IMR-90 (cell line): Measurements from ENCODE around the gene AP1S2. TPM values are rescaled to one million over a fixed set of nuclear protein-coding genes. Genes with fewer than 3 reads are reported as not detected.

ENCODE experiments used
- ATAC-seq: fragments of 200-7000 bp; cut with Tn5 transposase; 2 replicates; pipeline ENCODE4 v1.9.1; 2020; ENCODE audit warnings: low read depth, mild to moderate bottlenecking, moderate library complexity
- BruUV-seq: library from RNA; stranded (reverse); fragments of 400-500 nt; replicated peaks from 2 replicates; lab custom pipeline; 2021; lab: Mats Ljungman, UMichigan
- CTCF ChIA-PET: fragments of 300-600 bp; formaldehyde crosslinking; extraction: SDS; loops from one replicate; lab custom pipeline; 2021; ENCODE audit warnings: antibody characterized with exemption; lab: Yijun Ruan, JAX
- POLR2A ChIA-PET: fragments of 300-600 bp; sonication (Branson Sonifier 250); formaldehyde crosslinking; loops from one replicate; lab custom pipeline; 2022; ENCODE audit warnings: antibody characterized with exemption; ENCODE audit not compliant: unreplicated experiment; lab: Charles Lee
- DNase-seq: peaks from one replicate; pipeline ENCODE4 v3.0.0; 2013
- H2AFZ ChIP-seq: replicated peaks from 2 replicates; pipeline ENCODE3; 2013; ENCODE audit warnings: low read length, mild to moderate bottlenecking; ENCODE audit not compliant: poor library complexity
- H2AK5ac ChIP-seq: 2 replicates; pipeline ENCODE4 v1.6.1; 2013; ENCODE audit warnings: low read depth, low read length, inconsistent platforms
- H2AK9ac ChIP-seq: replicated peaks from 2 replicates; pipeline ENCODE3; 2013; ENCODE audit warnings: mild to moderate bottlenecking, low read depth, low read length, moderate library complexity; ENCODE audit not compliant: poor library complexity
- H2BK120ac ChIP-seq: 2 replicates; pipeline ENCODE4 v1.6.1; 2013; ENCODE audit warnings: low read depth, low read length, inconsistent platforms
- H2BK15ac ChIP-seq: 3 replicates; pipeline ENCODE4 v1.6.1; 2013; ENCODE audit warnings: low read depth, low read length, inconsistent platforms
- H2BK20ac ChIP-seq: 2 replicates; pipeline ENCODE4 v1.6.1; 2013; ENCODE audit warnings: low read depth, mild to moderate bottlenecking, inconsistent platforms, low read length, moderate library complexity
- H2BK5ac ChIP-seq: 2 replicates; pipeline ENCODE4 v1.6.1; 2013; ENCODE audit warnings: mild to moderate bottlenecking, low read depth, low read length, inconsistent platforms; ENCODE audit not compliant: poor library complexity, severe bottlenecking
- H3K14ac ChIP-seq: replicated peaks from 2 replicates; pipeline ENCODE4 v1.6.1; 2013; ENCODE audit warnings: low read depth, low read length, inconsistent platforms
- H3K18ac ChIP-seq: 2 replicates; pipeline ENCODE4 v1.6.1; 2013; ENCODE audit warnings: low read depth, low read length, control low read depth
- H3K23ac ChIP-seq: 2 replicates; pipeline ENCODE4 v1.6.1; 2013; ENCODE audit warnings: low read depth, low read length, inconsistent platforms
- H3K27ac ChIP-seq: 2 replicates; pipeline ENCODE4 v1.5.1; 2013; ENCODE audit warnings: mild to moderate bottlenecking, control low read depth, low read length; ENCODE audit not compliant: insufficient read depth
- H3K27me3 ChIP-seq: 2 replicates; pipeline ENCODE4 v1.6.1; 2013; ENCODE audit warnings: low read length; ENCODE audit not compliant: control insufficient read depth, insufficient read depth
- H3K36me3 ChIP-seq: 2 replicates; pipeline ENCODE4 v1.6.1; 2013; ENCODE audit warnings: low read length, mixed read lengths; ENCODE audit not compliant: control insufficient read depth, insufficient read depth
- H3K4ac ChIP-seq: 2 replicates; pipeline ENCODE4 v1.6.1; 2013; ENCODE audit warnings: low read depth, low read length, inconsistent platforms
- H3K4me1 ChIP-seq: 2 replicates; pipeline ENCODE4 v1.6.1; 2013; ENCODE audit warnings: low read length, mixed read lengths; ENCODE audit not compliant: control insufficient read depth, insufficient read depth
- H3K4me2 ChIP-seq: 2 replicates; pipeline ENCODE4 v1.6.1; 2013; ENCODE audit warnings: low read depth, mild to moderate bottlenecking, control low read depth, low read length, moderate library complexity
- H3K4me3 ChIP-seq: 2 replicates; pipeline ENCODE4 v1.5.1; 2013; ENCODE audit warnings: low read depth, mild to moderate bottlenecking, control low read depth, low read length, moderate library complexity; ENCODE audit not compliant: insufficient read depth
- H3K56ac ChIP-seq: 2 replicates; pipeline ENCODE4 v1.6.1; 2013; ENCODE audit warnings: low read length, inconsistent platforms; ENCODE audit not compliant: insufficient read depth; ENCODE audit errors: extremely low read depth
- H3K79me1 ChIP-seq, 2 experiments: 2 replicates each; pipeline ENCODE4 v1.6.1; 2013; ENCODE audit warnings: low read length in 2 of 2, inconsistent platforms in 1 of 2, low read depth in 1 of 2
- H3K9ac ChIP-seq: 2 replicates; pipeline ENCODE4 v1.6.1; 2013; ENCODE audit warnings: low read depth, low read length, control low read depth
- H3K9me1 ChIP-seq: 2 replicates; pipeline ENCODE4 v1.6.1; 2013; ENCODE audit warnings: low read length, inconsistent platforms; ENCODE audit not compliant: insufficient read depth
- H3K9me3 ChIP-seq: 2 replicates; pipeline ENCODE4 v1.6.1; 2013; ENCODE audit warnings: low read length; ENCODE audit not compliant: control insufficient read depth, insufficient read depth
- H4K20me1 ChIP-seq: 2 replicates; pipeline ENCODE4 v1.6.1; 2013; ENCODE audit warnings: low read length, inconsistent platforms; ENCODE audit not compliant: insufficient read depth
- H4K5ac ChIP-seq: 2 replicates; pipeline ENCODE4 v1.6.1; 2013; ENCODE audit warnings: mild to moderate bottlenecking, low read depth, low read length, control low read depth
- H4K8ac ChIP-seq, 2 experiments: 2 replicates each; pipeline ENCODE4 v1.6.1; 2013; ENCODE audit warnings: low read depth in 2 of 2, low read length in 2 of 2, control low read depth in 1 of 2, inconsistent platforms in 1 of 2
- H4K91ac ChIP-seq: 2 replicates; pipeline ENCODE4 v1.6.1; 2013; ENCODE audit warnings: low read depth, low read length, inconsistent platforms; ENCODE audit not compliant: insufficient read depth
- CHD1 ChIP-seq: IDR thresholded peaks from 2 replicates; pipeline ENCODE4 v1.6.1; 2012; ENCODE audit warnings: low read depth, low read length, improper control_type of control experiment
- MAFK ChIP-seq: IDR thresholded peaks from 2 replicates; pipeline ENCODE4 v1.6.1; 2012; ENCODE audit warnings: low read depth, low read length, improper control_type of control experiment
- MAZ ChIP-seq: IDR thresholded peaks from 2 replicates; pipeline ENCODE4 v1.6.1; 2012; ENCODE audit warnings: low read depth, mild to moderate bottlenecking, low read length, improper control_type of control experiment, moderate library complexity, borderline replicate concordance
- MXI1 ChIP-seq: IDR thresholded peaks from 2 replicates; pipeline ENCODE4 v1.6.1; 2012; ENCODE audit warnings: low read depth, mild to moderate bottlenecking, low read length, moderate library complexity, borderline replicate concordance
- NFE2L2 ChIP-seq: fragments of 150-350 bp; IDR thresholded peaks from 2 replicates; pipeline ENCODE4 v1.6.1; 2016; ENCODE audit warnings: low read depth, mild to moderate bottlenecking, low read length
- RCOR1 ChIP-seq: IDR thresholded peaks from 2 replicates; pipeline ENCODE4 v1.6.1; 2012; ENCODE audit warnings: mild to moderate bottlenecking, low read length, improper control_type of control experiment; ENCODE audit not compliant: insufficient replicate concordance
- WGBS, 2 experiments: methylation state at CpG; one replicate each; pipeline versions ENCODE4 v1.1.5 to v1.1.7; 2013; ENCODE audit warnings: missing lambda C conversion rate in 2 of 2; ENCODE audit not compliant: insufficient read length in 1 of 2; ENCODE audit errors: extremely low coverage in 2 of 2; 5-methylcytosine and 5-hydroxymethylcytosine counted together
- dilution Hi-C: fragments of 300-500 bp; cut with HindIII; formaldehyde crosslinking; loops from one replicate; pipeline ENCODE4 v1.14.3; 2018; ENCODE audit warnings: low sequenced_read_pairs; ENCODE audit not compliant: unreplicated experiment
- in situ Hi-C: fragments of 300-500 bp; cut with MboI; formaldehyde crosslinking; loops from 3 replicates; pipeline ENCODE4 v1.14.3; 2019; ENCODE audit warnings: low sequenced_read_pairs, inconsistent platforms, mixed read lengths
- intact Hi-C: fragments of 100-400 bp; cut with micrococcal nuclease; formaldehyde crosslinking; loops from 2 replicates; pipeline ENCODE4 v1.10.0; 2022
- polyA plus RNA-seq, 3 experiments: library from polyadenylated mRNA; depleted of rRNA; stranded (reverse); fragments of >200 nt; gene quantifications; 2 replicates each; pipeline ENCODE4 v1.2.3, GENCODE V29; 2012; ENCODE audit warnings: low replicate concordance in 1 of 3
- total RNA-seq: library from RNA; depleted of rRNA; stranded (reverse); fragments of >200 nt; gene quantifications from 2 replicates; pipeline ENCODE4 v1.2.3, GENCODE V29; 2012
- TF ChIP-seq, protein P1 (sequence below): fragments of 150-350 bp; IDR thresholded peaks from 2 replicates; pipeline ENCODE4 v1.6.1; 2017; ENCODE audit warnings: mild to moderate bottlenecking, antibody characterized with exemption, low read length, low read depth

The AP1S2 gene
- total and polyA plus RNA-seq, 2 of the 4 experiments (the other 2 are of a cell fraction), result 28.3 to 46.5 TPM

DNA sequence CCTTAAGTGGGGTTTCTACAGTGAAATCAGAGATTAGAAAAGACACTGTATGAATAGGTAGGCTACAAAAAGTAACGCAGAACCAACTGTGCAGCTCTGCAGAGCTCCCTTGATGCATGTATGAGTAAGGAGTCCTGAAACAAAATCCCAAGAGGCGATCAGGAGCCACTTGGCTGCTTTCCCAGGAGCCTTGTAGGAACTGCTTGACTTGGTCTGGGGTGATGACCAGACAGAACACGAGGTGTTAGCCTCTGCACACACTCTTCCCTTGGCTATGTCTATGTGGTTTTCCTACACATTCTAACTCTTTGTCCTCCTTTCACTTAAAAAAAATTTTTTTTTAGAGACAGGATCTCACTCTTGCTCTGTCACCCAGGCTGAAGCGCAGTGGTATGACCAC lies 22.8 kb upstream of the AP1S2 start:
- Histone ChIP-seq H2BK20ac (no peak overlapping the region), H3K4me2 (no peak overlapping the region), H3K27ac (no peak overlapping the region), H4K8ac (no peak overlapping the region), H3K4me1 (no peaks in the 10 kb centered on the region), H3K9me1 (no peaks in the 10 kb centered on the region), H3K23ac (no peak overlapping the region), H2AK9ac (no peak overlapping the region), H3K9me3 (peaks cover 2% of the 10 kb centered on the region; the same call in 1 of the 2 replicates), H3K14ac (no peak overlapping the region), H2BK15ac (no peak overlapping the region), H3K36me3 (no peaks in the 10 kb centered on the region), H4K20me1 (no peaks in the 10 kb centered on the region), H3K27me3 (peaks cover 6% of the 10 kb centered on the region; the same call in 1 of the 2 replicates), H3K4ac (no peak overlapping the region), H2AK5ac (no peak overlapping the region), H2AFZ (no peak overlapping the region), H2BK5ac (no peak overlapping the region), H2BK120ac (no peak overlapping the region), H3K18ac (no peak overlapping the region), H4K91ac (no peak overlapping the region), H4K5ac (no peak overlapping the region), H3K56ac (no peak overlapping the region), H3K79me1 (no peaks in the 10 kb centered on the region), H3K9ac (no peak overlapping the region), H3K4me3 (no peak overlapping the region)
- WGBS, 2 experiments, result no CpG with 5 or more reads among the region's 4 CpGs
- intact Hi-C loops, result no loop called here
- ATAC-seq (peak; percentile 40; the same call in 1 of the 2 replicates), DNase-seq (peak; percentile 68)
- in situ Hi-C loops, result no loop called here
- ChIA-PET POLR2A (no interaction called here), CTCF (no interaction called here)
- no peak for TF ChIP-seq MAFK
- TF ChIP-seq RCOR1, result no peak
- no peak for TF ChIP-seq CHD1
- no peak for TF ChIP-seq MXI1
- TF ChIP-seq, protein P1, sequence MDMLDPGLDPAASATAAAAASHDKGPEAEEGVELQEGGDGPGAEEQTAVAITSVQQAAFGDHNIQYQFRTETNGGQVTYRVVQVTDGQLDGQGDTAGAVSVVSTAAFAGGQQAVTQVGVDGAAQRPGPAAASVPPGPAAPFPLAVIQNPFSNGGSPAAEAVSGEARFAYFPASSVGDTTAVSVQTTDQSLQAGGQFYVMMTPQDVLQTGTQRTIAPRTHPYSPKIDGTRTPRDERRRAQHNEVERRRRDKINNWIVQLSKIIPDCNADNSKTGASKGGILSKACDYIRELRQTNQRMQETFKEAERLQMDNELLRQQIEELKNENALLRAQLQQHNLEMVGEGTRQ, result no peak
- no peak for TF ChIP-seq MAZ
- TF ChIP-seq NFE2L2, result no peak
- no TSS peak for BruUV-seq
- dilution Hi-C loops, result no loop called here
